Dermis blood vessel endothelial cell (primary cell): Measurements from ENCODE around the gene CAB39. TPM values are rescaled to one million over a fixed set of nuclear protein-coding genes. Genes with fewer than 3 reads are reported as not detected.

ENCODE experiments used
- DNase-seq: peaks from one replicate; pipeline ENCODE4 v3.0.0; 2010
- total RNA-seq: library from RNA; depleted of rRNA; stranded (reverse); fragments of >200 nt; gene quantifications from 2 replicates; pipeline ENCODE4 v1.2.3, GENCODE V29; 2014

CAB39 gene
- total RNA-seq, 1 donor from 2014 or later, result 71.0 TPM

DNA sequence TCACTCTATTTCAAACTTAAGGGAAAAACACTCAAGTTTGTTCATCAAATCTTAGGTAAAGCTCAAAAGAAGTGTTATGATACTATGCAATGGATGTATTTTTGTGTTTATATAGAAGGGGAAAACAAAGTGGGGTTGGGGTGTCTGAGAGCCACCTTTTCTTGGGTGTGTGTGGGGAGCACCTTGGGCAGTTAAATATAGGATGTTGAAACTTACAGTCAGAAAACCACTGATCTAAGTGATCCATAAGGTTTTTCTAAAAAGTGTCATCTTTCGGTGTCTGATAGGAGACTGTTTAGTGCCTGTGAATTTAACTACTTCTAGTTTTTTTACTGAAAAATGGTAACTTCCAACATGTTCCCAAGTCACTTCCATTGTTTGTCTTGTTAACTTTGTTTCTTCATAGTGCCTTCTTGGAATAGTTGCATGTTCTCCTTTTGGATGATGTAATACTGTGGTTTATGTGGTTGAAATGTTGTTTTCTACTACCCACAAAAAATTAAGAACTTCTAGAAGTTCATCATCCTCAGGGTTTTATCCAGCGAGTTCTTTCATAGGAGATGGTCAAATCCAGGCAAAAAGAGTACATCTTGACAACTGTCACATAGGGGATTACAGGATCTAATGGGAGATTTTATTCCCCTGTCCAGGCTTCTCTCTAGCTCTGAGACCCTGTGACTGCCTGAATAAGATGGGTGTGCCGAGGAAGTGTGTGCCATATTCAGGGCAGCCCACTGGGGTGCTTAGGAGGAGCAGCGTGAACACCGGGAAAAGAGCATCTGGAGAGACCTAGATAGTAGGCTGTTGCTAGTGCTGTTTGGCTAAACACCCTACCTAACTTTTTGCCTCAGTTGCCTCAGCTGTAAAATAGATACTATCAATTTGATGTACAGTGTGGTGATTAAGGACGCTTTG, 46.2 kb downstream of the CAB39 start:
- DNase-seq, result no peak

DNA sequence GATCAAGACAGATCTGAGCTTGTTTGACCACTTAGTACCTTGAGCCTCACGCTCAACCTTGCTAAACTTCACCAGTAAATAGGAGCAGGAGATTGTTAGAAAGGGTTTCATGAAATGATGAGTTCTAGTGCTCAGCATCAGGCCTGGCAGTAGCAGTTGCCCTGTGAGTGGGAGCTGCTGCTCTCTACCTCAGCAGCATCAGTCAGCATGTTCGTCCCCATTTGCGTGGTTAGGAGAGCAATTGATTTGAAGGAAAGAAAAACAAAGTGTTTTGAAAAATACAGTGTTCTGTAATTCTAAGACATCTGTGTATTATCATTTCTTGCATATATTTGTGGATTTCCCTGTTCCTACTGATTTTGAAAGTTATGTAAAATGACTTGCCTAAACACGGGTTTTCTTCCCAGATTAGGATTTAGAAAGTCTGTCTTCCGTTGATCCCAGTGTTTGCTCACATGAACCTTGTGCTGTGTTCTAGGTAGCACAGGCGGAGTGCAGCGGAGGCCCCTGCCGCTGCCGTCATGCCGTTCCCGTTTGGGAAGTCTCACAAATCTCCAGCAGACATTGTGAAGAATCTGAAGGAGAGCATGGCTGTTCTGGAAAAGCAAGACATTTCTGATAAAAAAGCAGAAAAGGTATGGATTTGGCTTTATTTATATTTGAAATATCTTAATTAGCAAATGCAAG, 47.0 kb downstream of the CAB39 start:
- DNase-seq, result no peak

DNA sequence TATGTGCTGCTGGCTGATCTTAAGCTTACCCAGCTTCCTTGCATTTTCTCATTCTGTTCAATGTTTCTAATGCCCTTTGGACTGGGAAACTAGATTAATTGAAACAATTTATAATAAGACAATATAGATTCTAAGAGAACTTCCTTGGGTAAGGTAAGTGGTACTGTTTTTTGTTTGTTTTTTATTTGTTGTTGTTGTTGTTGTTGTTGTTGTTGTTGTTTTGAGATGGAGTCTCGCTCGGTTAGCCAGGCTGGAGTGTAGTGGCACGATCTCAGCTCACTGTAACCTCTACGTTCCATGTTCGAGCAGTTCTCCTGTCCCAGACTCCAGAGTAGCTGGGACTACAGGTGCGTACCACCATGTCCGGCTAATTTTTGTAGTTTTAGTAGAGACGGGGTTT, 49.1 kb downstream of the CAB39 start:
- no peak for DNase-seq

DNA sequence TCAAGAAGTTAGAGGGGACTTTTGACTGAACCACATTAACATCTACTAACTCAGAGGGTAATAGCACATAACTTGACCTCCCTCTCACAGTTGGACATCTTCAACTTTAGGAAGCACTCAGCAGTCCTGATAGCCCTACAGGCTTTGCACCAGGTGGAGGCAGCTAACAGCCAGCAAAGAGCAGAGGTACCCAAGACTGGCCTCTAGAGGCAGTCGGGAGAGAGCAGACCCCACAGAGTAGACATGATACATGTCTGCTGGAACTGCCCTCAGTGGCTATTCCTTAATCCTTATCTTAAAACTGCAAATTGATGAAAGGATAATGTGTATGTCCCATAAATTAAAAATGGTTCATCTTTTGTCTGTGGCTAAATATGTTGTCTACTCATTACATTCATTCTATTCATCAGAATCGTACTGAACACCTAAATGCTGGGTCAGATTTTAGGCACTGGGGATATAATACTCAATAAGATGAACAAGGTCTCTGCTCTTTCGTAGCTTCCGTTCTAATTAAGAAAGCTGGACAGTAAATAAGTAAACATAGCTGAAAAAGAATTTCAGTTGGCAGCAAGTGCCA, 49.8 kb downstream of the CAB39 start:
- peak; percentile 65 for DNase-seq

DNA sequence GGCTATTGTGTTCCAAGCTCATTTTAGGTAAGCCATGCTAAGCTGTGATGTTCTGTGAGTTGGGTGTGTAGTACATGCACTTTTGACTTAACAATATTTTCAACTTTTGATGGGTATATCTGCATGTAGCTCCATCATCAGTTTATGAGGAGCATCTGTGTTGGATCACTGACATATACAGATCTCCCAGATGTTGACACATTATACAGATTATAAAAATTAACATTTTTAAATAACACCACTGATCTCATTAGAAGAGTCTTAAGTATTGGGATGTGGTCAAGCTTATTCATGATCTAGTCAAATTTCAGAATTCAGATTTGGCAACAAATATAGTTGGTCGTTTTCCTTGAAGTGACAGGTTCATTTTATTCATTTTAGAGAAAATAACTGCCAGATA, 51.7 kb downstream of the CAB39 start:
- no peak for DNase-seq

DNA sequence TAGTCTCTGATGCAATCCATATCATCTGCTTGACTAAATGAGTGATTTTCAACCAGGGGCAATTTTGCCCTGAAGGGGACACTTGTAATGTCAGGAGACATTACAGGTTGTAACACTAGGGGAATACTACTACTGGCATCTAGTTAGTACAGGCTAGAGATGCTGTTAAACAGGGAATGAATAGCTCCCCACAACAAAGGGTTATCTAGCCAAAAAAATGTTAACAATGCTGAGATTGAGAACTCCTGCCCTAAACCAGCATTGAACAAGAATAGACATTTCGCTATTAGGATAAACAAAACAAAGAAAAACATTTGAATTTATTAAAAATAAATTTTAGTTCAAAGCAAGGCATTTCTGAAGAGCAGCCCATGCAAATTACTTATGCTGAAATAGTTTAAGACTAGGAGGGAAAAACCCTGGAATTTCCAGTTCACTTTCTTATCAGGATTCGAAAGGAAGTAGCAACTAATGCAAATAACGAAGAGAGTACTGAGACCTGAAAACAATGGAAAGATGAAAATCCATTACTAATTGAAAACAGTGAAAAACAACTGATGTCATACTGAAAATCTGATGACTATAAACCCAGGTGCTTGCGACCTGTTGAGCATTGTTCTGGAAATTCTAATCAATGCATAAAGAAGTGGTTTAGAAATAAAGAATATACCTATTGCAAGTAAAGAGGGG, 53.1 kb downstream of the CAB39 start:
- DNase-seq, result peak; percentile 84

DNA sequence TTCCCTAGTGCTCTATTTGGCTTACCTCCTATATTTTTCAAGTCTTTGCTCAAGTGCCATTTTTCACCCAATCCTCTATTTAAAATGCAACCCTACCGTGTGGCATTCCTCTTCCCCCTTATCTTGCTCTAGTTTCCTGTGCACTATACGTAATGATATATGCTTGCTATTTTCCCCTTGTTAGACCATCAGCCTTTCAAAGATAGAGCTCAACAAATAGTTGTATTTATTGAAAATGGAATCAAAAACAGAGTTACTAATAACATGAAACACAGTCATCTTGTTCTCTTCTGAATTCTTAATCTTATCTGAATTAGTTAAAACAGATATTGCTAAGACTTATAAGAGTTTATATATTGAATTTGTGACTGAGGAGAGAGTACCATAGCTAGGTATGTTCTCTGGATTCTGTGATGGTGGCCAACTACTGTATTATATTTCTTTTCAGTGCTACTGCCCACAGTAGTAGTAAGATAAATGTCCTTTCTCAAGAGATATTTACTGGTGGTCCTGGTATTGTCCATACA, 55.3 kb downstream of the CAB39 start:
- DNase-seq, result no peak

DNA sequence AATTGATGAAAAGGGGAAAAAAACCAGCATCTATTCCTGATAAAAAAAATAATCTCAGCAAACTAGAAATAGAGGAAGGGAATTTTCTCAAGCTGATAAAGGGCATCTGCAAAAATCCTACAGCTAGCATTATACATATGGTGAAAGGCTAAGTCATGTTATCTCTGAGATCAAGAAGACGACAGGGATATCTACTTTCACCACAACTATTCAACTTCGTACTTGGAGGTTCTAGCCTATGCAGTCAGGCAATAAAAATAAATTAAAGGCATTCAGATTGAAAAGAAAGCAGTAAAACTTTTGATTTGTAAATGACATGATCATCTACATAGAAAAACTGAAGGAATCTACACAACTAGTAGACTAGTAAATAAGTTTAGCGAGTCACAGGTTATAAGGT, 58.2 kb downstream of the CAB39 start:
- no peak for DNase-seq

DNA sequence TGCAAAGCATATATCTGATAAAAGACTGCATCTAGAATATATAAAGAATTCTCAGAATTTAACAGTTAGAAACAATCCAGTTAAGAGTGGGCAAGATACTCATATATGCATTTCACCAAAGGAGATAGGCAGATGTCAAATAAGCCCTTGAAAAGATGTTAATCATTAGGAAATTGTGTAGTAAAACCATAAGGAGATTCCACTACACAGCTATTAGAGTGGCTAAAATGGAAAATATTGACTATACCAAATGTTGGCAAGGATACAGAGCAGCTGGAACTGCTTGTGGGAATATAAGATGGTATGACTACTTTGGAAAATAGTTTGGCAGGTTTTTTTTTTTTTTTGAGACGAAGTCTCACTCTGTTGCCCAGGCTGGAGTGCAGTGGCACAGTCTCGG, 59.5 kb downstream of the CAB39 start:
- DNase-seq, result no peak

DNA sequence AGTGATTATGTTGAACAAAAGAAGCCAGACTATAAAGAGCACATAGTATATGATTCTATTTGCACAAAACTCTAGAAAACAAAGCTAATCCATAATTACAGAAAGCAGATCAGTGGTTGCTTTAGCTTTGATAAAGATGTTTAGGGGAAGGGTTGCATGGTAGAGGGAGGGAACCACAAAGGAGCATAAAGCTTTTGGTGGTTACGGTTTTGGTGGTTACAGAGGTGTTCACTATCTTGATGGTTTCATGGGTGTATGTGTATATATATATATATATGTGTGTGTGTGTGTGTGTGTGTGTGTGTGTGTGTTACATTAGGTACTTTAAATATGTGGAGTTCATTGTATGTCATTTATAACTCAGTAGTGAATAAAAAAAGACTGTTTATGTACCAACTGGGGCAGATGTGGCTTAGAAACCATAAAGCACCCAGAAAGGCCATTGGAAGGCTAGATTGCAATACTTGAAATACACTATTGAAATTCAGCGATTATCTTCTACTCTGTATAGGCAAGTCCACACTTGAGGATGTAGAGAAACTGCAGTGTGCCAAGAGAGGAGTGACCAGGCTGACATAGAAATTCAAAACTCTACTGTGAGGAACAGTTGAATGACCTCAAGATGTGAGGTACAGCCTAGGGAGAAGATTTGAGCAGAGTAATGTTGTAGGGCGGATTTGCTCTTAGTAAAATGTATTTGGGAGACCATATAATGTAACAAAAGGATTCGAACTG, 60.6 kb downstream of the CAB39 start:
- no peak for DNase-seq

DNA sequence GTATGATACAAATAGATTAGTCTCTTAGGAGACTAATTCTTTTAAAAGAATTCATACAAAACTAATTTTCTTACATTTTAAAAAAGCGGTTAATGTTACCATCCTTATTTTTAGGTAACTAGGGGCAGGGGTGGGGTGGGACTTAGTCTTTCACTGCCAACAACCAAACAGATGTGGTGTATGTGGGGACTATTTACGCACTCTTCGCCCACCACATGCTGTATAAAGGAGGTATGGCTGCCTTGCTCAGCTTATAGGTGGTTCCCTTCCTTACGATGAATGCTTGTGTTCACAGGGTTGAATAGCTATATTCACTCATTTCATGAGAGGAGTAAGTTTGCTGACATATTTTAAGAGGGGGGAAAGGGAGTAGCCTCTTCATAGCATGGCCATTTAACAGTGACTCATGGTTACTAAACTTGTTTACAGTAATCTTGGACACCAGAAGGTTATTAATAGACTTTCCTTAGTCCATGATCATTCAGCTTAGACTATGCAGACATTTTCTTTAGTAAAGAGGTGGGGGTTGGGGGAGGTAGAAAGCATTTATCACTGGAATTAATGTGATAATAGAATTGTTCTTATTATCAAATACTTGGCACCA, 61.8 kb downstream of the CAB39 start:
- DNase-seq, result peak; percentile 81

DNA sequence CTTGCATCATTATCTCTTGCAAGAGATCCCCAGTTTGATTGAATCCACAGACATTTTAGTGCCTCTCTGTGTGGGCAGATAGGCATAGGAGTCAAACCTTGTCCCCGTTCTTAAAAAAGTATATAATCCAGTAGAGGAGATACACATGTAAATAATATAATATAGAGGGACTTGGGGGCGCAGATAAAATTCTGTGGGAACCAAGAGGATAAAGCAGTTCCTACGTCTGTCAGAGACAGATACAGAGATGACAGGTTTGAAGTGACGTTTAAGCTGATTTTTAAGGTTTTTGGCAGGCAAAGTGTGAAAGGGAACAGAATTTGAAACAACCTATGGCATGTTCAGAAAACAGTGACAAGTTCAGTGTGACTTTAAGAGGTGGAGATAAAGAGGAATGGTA, 63.1 kb downstream of the CAB39 start:
- DNase-seq, result no peak

DNA sequence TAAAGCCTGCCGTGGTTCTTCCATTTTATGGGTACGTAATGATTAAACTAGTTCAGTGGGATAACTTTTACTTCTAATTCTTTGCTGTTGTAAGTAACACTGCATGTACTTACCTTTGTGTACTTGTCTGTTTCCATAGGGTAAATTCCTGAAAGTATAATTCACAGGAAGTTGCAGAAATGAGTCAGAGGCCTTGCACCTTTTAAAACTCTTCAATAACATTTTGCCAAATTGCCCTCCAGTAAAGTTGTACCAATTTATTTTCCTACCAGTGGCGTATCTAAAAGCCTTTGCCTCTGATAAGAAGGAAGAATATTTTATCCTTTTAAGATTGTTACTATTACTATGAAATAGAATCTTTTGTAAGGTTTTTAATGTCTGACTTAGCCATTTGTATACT, 65.1 kb downstream of the CAB39 start:
- peak; percentile 78 for DNase-seq

DNA sequence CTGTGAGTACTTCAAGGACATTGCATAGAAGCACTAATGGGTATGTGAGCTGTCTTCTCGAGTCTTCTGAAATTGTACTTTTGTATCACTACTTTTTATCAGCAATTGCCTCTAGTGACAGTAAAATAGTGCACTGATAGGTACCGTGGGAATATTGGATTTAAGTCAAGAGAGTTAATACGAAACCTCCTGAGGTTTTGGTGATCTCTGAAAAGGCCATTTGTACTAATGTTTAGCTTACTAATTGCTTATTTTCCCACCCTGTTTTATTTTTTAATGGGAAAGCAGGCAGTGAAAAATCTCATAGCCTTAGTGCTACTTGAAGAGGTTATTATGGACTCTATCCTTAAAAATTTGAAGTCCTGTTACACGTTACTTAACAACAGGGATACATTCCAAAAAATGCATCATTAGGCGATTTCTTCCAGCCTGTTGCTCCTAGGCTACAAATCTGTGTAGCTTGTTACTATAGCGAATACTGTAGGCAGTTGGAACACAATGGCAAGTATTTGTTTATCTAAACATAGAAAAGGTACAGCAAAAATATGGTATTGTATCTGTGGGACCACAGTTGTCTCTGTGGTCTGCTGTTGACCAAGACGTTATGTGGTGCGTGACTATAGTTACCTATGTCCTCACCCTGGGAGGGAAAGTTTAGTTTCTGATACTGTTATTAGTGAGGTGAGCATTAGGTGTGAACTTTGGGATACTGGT, 65.9 kb downstream of the CAB39 start:
- DNase-seq, result peak; percentile 42

DNA sequence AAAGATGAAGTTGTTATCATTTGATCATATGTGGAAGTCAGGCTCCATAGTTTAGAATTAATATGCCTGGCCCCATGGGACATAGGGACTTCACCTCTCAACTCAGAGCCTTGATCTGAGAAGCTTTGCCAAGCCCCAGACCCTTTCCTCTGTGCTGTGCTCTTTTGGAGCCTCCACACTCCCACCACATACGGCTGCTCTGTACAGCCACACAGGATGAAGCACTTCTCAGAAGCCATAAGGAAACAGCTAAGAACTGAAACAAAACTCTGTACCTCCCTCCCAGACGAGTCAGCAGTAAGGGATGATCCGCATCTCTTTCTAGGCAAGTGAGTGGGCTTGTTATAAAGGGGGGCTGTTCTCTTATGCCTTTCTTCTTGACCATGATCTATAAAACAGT, 66.5 kb downstream of the CAB39 start:
- DNase-seq, result no peak

DNA sequence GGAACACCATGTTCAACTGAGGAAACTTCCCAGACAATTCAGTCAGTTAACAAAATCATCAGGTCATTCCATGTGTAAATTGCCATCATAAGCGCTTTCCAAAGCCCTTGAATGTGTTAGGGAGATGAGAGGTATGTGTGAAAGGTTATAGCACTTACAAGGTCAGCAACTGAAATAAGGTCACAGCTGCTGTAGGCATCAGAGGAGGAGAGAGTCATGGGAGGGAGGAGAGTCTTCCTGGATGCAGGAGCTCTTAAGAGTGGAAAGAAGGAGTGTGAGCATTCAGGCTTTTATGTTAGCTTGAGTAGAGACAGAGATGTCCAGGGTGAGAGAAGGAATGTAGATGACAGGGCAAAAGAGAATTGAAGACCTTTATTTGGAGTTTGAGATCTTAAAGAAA, 67.0 kb downstream of the CAB39 start:
- no peak for DNase-seq

DNA sequence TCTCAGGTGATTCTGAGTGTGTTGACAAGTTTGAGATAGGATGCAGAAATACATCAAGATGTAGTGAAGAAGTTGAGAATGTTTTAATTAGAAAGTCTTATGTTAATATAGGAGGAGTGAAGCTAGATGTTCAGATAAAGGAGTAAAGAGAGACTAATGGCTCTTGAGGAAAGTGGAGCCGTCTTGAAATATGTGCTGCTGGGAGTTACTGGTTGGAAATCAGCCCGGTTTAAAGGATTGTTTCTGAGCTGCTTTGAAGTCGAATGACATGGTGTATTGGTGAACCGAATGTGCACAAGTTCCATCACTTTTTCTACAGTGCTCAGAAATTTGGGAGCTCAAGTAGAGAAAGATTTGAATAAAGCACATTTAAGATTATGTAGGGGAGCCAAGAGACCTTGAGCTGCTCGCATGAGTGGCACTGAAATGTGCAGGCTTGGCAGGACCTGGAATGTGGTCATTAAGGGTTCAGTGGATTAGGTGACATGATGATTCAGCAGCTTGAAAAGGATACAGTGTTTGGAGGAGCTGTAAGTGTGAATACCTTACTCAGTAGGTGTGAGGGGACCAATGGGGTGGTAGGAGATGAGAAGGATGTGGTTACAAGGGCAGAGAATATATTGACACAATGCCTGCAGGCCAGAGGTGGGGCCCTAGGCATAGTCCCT, 68.6 kb downstream of the CAB39 start:
- no peak for DNase-seq

DNA sequence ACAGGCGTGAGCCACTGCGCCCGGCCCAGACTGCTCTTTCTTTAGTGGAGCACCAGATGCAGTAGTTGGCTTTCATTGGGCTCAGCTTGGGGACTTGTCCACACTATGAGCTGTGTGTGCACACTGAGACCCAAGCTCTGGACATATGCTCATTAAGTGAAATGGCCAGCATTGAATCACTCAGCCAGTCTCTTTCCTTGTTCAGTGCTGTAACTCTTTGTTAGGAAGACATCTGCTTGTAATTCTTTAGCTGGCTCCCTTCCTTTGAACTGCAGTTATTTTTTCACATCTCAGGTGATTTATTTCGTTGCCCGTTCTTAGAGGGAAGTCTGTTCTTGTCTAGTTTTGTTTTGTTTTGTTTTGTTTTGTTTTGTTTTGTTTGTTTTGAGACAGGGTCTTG, 70.5 kb downstream of the CAB39 start:
- DNase-seq, result no peak

DNA sequence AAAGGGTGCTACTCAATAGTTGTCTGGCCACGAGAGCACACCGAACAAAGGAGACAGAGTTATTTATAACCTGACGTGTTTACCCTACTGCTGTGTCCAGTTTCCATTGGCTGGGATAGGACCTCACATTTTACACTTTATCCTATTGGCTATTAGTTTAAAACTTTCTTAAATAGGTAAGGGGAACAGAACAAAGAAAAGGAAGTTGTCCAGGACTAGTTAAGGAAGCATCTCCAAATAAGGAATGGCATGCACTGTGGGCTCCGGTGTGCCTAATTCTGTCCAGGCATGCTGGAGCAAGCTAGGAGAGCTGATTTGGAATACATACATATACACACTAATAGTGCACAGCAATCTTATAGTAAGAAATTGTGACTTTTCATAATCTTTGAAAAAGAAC, 72.2 kb downstream of the CAB39 start:
- DNase-seq, result peak; percentile 42

DNA sequence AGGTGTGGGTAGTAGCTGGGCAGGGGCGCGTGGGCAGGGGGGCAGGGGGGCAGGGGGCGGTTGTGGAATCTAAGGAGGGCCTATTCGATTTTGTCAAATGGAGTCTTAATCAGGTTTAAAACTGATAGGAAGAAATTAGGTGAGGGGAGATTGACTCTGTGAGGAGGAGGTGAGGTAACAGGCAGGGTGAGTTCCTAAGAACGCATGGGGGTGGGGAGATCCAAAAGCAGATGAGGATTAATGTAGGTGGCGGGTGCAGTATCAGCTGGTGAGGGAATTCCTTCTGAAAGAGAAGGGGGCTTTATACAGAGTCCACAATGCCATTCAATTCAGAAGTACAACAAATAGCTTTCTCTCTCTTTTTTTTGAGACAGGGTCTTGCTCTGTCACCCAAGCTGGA, 72.7 kb downstream of the CAB39 start:
- DNase-seq, result no peak

DNA sequence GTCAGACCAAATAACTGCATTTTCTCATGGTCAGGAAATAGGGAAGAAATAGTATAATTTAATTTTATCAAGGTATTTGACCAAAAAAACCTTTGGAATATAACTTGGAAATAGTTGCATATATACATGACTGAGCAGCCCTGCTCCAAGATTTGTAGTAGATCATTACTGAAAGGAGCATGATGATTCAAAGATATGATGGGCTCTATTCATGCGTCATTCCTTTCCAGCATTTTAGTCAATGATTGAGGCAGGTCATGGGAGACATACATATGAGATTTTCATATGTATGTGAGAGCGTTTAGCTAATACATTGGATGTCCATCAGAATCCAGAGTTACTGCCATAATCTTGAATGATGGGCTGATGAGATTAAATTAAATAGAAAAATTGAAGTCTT, 74.5 kb downstream of the CAB39 start:
- no peak for DNase-seq
